Measurements from ENCODE around the gene ERAP2. TPM values are rescaled to one million over a fixed set of nuclear protein-coding genes. Genes with fewer than 3 reads are reported as not detected.

ERAP2 gene
- total RNA-seq, 1 donor from 2014 or later, result 0.08 TPM

DNA sequence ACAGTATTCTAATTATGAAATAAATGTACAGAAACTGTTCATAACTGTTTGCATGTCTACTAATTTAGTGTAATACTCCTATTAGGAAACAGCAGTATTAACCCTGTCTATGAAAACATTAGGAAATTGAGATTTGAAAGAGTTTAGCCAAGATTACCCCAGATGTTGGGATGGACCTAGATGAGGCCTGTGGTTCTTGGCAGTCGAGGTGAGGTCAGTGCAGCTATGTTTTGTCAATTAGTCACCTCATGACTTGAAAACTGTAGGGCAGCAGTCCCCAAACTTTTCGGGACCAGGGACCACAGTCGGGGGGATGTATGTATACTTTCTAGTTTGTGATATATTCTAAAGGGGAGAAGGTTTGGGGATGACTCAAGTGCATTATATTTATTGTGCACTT lies 64.3 kb downstream of the ERAP2 start:
- no peak for DNase-seq (ENCODE audit: low spot score)
- Mint-ChIP-seq H3K9me3 (ENCODE audit: unreplicated experiment) (no peaks in the 10 kb centered on the region), H3K36me3 (ENCODE audit: low read depth, unreplicated experiment) (no peaks in the 10 kb centered on the region), H3K4me1 (ENCODE audit: unreplicated experiment) (peaks cover 5% of the 10 kb centered on the region), H3K27ac (ENCODE audit: unreplicated experiment) (no peak overlapping the region), H3K4me3 (ENCODE audit: unreplicated experiment) (no peak overlapping the region), H3K27me3 (ENCODE audit: unreplicated experiment) (peaks cover 8% of the 10 kb centered on the region)
- TF ChIP-seq, protein P1, sequence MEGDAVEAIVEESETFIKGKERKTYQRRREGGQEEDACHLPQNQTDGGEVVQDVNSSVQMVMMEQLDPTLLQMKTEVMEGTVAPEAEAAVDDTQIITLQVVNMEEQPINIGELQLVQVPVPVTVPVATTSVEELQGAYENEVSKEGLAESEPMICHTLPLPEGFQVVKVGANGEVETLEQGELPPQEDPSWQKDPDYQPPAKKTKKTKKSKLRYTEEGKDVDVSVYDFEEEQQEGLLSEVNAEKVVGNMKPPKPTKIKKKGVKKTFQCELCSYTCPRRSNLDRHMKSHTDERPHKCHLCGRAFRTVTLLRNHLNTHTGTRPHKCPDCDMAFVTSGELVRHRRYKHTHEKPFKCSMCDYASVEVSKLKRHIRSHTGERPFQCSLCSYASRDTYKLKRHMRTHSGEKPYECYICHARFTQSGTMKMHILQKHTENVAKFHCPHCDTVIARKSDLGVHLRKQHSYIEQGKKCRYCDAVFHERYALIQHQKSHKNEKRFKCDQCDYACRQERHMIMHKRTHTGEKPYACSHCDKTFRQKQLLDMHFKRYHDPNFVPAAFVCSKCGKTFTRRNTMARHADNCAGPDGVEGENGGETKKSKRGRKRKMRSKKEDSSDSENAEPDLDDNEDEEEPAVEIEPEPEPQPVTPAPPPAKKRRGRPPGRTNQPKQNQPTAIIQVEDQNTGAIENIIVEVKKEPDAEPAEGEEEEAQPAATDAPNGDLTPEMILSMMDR (IDR thresholded peaks at IDR 0.05; ENCODE audit: unreplicated experiment), result no peak

DNA sequence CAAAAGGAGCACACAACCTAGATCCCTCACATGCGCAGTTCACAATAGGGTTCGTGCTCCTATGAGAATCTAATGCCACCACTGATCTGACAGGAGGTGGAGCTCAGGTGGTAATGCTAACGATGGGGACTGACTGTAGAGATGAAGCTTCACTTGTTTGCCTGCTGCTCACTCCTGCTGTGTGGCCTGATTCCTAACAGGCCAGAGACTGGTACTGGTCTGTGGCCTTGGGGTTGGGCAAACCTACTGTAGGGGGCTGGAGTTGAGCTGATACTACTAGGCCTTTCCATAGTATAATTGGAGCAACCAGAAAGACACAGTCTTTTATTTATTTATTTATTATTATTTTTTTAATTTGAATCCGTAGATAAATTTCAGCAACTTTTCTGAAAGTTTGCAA lies 64.8 kb downstream of the ERAP2 start:
- H3K4me1 Mint-ChIP-seq (ENCODE audit: unreplicated experiment), result peaks cover 5% of the 10 kb centered on the region
- no peaks in the 10 kb centered on the region for H3K9me3 Mint-ChIP-seq (ENCODE audit: unreplicated experiment)
- TF ChIP-seq, protein P1 (IDR thresholded peaks at IDR 0.05; ENCODE audit: unreplicated experiment), result no peak
- no peak overlapping the region for H3K4me3 Mint-ChIP-seq (ENCODE audit: unreplicated experiment)
- H3K36me3 Mint-ChIP-seq (ENCODE audit: low read depth, unreplicated experiment), result no peaks in the 10 kb centered on the region
- H3K27me3 Mint-ChIP-seq (ENCODE audit: unreplicated experiment), result peaks cover 8% of the 10 kb centered on the region
- H3K27ac Mint-ChIP-seq (ENCODE audit: unreplicated experiment), result no peak overlapping the region
- no peak for DNase-seq (ENCODE audit: low spot score)

GRCh38 chr5:96942078-96942477 lies 65.8 kb downstream of the ERAP2 start:
- Mint-ChIP-seq H3K27me3 (ENCODE audit: unreplicated experiment) (peaks cover 3% of the 10 kb centered on the region), H3K9me3 (ENCODE audit: unreplicated experiment) (no peaks in the 10 kb centered on the region), H3K4me1 (ENCODE audit: unreplicated experiment) (peaks cover 2% of the 10 kb centered on the region), H3K27ac (ENCODE audit: unreplicated experiment) (no peak overlapping the region), H3K36me3 (ENCODE audit: low read depth, unreplicated experiment) (no peaks in the 10 kb centered on the region), H3K4me3 (ENCODE audit: unreplicated experiment) (no peak overlapping the region)
- DNase-seq (ENCODE audit: low spot score), result no peak
- TF ChIP-seq, protein P1 (IDR thresholded peaks at IDR 0.05; ENCODE audit: unreplicated experiment), result no peak

DNA sequence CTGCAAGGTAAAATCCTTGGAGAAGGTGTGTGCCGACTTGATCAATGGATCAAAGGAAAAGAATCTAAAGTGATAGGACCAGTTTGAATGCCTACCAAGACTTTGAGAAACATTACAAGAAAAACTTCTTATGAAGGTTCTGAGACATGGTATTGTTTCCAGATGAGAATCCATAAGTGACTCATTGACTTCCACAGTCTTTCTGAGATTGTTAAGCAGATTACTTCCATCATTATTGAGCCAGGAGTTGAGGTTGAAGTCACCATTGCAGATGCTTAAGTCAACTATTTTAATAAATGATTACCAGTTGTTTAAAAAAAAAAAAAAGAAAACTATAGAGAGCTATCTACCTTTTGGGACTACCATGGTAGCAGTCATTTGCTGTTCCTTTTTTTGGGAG lies 66.6 kb downstream of the ERAP2 start:
- TF ChIP-seq, protein P1 (IDR thresholded peaks at IDR 0.05; ENCODE audit: unreplicated experiment), result no peak
- Mint-ChIP-seq H3K9me3 (ENCODE audit: unreplicated experiment) (no peaks in the 10 kb centered on the region), H3K27ac (ENCODE audit: unreplicated experiment) (no peak overlapping the region), H3K4me1 (ENCODE audit: unreplicated experiment) (peaks cover 2% of the 10 kb centered on the region), H3K4me3 (ENCODE audit: unreplicated experiment) (no peak overlapping the region), H3K36me3 (ENCODE audit: low read depth, unreplicated experiment) (no peaks in the 10 kb centered on the region), H3K27me3 (ENCODE audit: unreplicated experiment) (peaks cover 1% of the 10 kb centered on the region)
- DNase-seq (ENCODE audit: low spot score), result no peak

- H3K4me3 Mint-ChIP-seq (ENCODE audit: unreplicated experiment), result no peak overlapping the region
- H3K27ac Mint-ChIP-seq (ENCODE audit: unreplicated experiment), result no peak overlapping the region
- peaks cover 1% of the 10 kb centered on the region for H3K27me3 Mint-ChIP-seq (ENCODE audit: unreplicated experiment)
- TF ChIP-seq, protein P1 (IDR thresholded peaks at IDR 0.05; ENCODE audit: unreplicated experiment), result no peak
- no peaks in the 10 kb centered on the region for H3K9me3 Mint-ChIP-seq (ENCODE audit: unreplicated experiment)
- H3K36me3 Mint-ChIP-seq (ENCODE audit: low read depth, unreplicated experiment), result no peaks in the 10 kb centered on the region
- DNase-seq (ENCODE audit: low spot score), result no peak
- peaks cover 2% of the 10 kb centered on the region for H3K4me1 Mint-ChIP-seq (ENCODE audit: unreplicated experiment)
Measured at GRCh38 chr5:96943799-96944198, 67.5 kb downstream of the ERAP2 start.

All from endothelial cell (in vitro differentiated cells).